Fibroblast of lung (primary cell): ENCODE measurements around the gene UMAD1. TPM values are rescaled to one million over a fixed set of nuclear protein-coding genes. Genes with fewer than 3 reads are reported as not detected.

Source experiments
- DNase-seq, 2 donors: peaks; one replicate each; pipeline versions ENCODE4 v3.0.0 to v3.0.0-alpha.2; 2010; ENCODE audit warnings: low read depth in 2 of 2
- H2AFZ ChIP-seq: 2 replicates; pipeline ENCODE4 v1.5.1; 2012; ENCODE audit warnings: low read length, control low read depth, inconsistent platforms
- H3K27ac ChIP-seq: 2 replicates; pipeline ENCODE4 v1.5.1; 2011; ENCODE audit warnings: low read length, control low read depth; ENCODE audit not compliant: insufficient read depth
- H3K27me3 ChIP-seq: 2 replicates; pipeline ENCODE4 v1.5.1; 2011; ENCODE audit warnings: mild to moderate bottlenecking, low read length; ENCODE audit not compliant: control insufficient read depth, insufficient read depth
- H3K36me3 ChIP-seq: 2 replicates; pipeline ENCODE4 v1.5.1; 2011; ENCODE audit warnings: low read length; ENCODE audit not compliant: control insufficient read depth, insufficient read depth
- H3K4me1 ChIP-seq: 2 replicates; pipeline ENCODE4 v1.5.1; 2011; ENCODE audit warnings: low read length; ENCODE audit not compliant: control insufficient read depth, insufficient read depth; ENCODE audit errors: extremely low read depth
- H3K4me2 ChIP-seq: 2 replicates; pipeline ENCODE4 v1.5.1; 2011; ENCODE audit warnings: low read length, control low read depth; ENCODE audit not compliant: insufficient read depth; ENCODE audit errors: extremely low read depth
- H3K4me3 ChIP-seq, 4 experiments: fragments of 200-600 bp in 1 of 4; sonication (generic) in 1 of 4; replicated peaks in 1 of 4; 2 replicates each; pipeline ENCODE4 v1.5.1; 2011 to 2016; ENCODE audit warnings: low read length in 4 of 4, low read depth in 3 of 4, mild to moderate bottlenecking in 3 of 4, control low read depth in 2 of 4, inconsistent platforms in 1 of 4, mixed read lengths in 1 of 4; ENCODE audit not compliant: insufficient read depth in 1 of 4; ENCODE audit errors: control extremely low read depth in 1 of 4
- H3K79me2 ChIP-seq: 2 replicates; pipeline ENCODE4 v1.5.1; 2012; ENCODE audit warnings: mild to moderate bottlenecking, low read length, inconsistent platforms; ENCODE audit not compliant: control insufficient read depth, insufficient read depth
- H3K9ac ChIP-seq: 2 replicates; pipeline ENCODE4 v1.5.1; 2011; ENCODE audit warnings: mild to moderate bottlenecking, low read length, control low read depth; ENCODE audit not compliant: insufficient read depth
- H3K9me3 ChIP-seq: 2 replicates; pipeline ENCODE4 v1.5.1; 2012; ENCODE audit warnings: low read depth, low read length; ENCODE audit not compliant: control insufficient read depth, insufficient read depth
- H4K20me1 ChIP-seq: 2 replicates; pipeline ENCODE4 v1.5.1; 2011; ENCODE audit warnings: low read length; ENCODE audit not compliant: control insufficient read depth, insufficient read depth; ENCODE audit errors: extremely low read depth
- EZH2 ChIP-seq: IDR thresholded peaks from 2 replicates; pipeline ENCODE4 v1.5.1; 2012; ENCODE audit warnings: low read length, control low read depth, mild to moderate bottlenecking; ENCODE audit errors: missing control alignments
- polyA plus RNA-seq, 2 donors: library from polyadenylated mRNA; depleted of rRNA in 1 of 2; stranded (reverse) in 1 of 2; unstranded in 1 of 2; fragments of >200 nt; gene quantifications; 2 replicates each; pipeline ENCODE4 v1.2.1, GENCODE V29; 2011 to 2012; ENCODE audit warnings: missing spikeins in 1 of 2
- total RNA-seq: library from RNA; depleted of rRNA; stranded (reverse); fragments of >200 nt; gene quantifications from 2 replicates; pipeline ENCODE4 v1.2.1, GENCODE V29; 2014
- TF ChIP-seq, protein P1 (sequence below), 2 donors: IDR thresholded peaks in 1 of 2; conservative IDR thresholded peaks in 1 of 2; 1 replicate in 1 of 2; 2 replicates in 1 of 2; pipeline ENCODE4 v1.5.1; 2011 to 2012; ENCODE audit warnings: low read length in 2 of 2, control low read depth in 1 of 2, inconsistent platforms in 1 of 2, low read depth in 1 of 2, mild to moderate bottlenecking in 1 of 2

UMAD1 gene
- total and polyA plus RNA-seq, 2 donors (not counting 1 experiment from before 2014, with no cell fraction given) = 12.4 to 19.8 TPM

DNA sequence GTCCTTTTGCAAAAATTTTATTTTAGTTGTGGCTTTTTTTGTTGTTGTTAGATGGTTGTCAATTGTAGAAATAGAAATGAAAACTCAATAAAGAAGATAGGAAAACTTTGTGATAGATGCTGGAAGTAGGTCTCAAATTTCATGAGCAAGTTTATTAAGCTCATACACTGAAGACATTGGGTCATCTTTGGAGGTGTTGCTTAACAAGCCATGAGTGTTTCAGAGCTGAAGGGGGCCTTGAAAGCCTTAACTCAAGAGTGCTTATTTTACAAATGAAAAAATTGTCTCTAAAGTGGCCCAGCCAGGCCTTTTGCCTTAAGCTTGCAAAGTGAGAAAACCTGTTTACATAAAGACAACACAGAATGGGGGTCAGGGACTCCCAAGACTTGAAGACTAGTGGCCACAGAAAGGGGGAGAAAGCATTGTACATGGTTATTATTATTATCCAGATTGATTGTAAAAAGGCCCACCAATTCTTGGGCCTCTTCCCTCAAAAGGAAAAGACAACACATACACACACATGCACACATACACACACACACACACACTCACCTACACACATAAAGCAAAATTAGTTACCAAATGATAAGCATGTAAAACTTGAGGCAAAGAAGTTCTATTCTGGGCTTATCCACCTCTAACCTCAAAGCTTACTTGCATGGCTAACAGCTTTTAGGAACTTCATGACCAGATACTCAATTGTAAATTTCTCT lies 278.3 kb downstream of the UMAD1 start:
- Histone ChIP-seq H3K27me3 (no peaks in the 10 kb centered on the region), H3K27ac (no peak overlapping the region), H3K4me2 (no peak overlapping the region), H3K79me2 (no peaks in the 10 kb centered on the region), H3K9me3 (no peaks in the 10 kb centered on the region), H3K36me3 (no peaks in the 10 kb centered on the region), H4K20me1 (no peaks in the 10 kb centered on the region), H3K9ac (no peak overlapping the region), H2AFZ (no peak overlapping the region), H3K4me1 (no peaks in the 10 kb centered on the region), H3K4me3 (no peak overlapping the region)
- peak in 1 of 2 donors; percentile 31 for DNase-seq
- no peak for TF ChIP-seq EZH2
- TF ChIP-seq, protein P1, sequence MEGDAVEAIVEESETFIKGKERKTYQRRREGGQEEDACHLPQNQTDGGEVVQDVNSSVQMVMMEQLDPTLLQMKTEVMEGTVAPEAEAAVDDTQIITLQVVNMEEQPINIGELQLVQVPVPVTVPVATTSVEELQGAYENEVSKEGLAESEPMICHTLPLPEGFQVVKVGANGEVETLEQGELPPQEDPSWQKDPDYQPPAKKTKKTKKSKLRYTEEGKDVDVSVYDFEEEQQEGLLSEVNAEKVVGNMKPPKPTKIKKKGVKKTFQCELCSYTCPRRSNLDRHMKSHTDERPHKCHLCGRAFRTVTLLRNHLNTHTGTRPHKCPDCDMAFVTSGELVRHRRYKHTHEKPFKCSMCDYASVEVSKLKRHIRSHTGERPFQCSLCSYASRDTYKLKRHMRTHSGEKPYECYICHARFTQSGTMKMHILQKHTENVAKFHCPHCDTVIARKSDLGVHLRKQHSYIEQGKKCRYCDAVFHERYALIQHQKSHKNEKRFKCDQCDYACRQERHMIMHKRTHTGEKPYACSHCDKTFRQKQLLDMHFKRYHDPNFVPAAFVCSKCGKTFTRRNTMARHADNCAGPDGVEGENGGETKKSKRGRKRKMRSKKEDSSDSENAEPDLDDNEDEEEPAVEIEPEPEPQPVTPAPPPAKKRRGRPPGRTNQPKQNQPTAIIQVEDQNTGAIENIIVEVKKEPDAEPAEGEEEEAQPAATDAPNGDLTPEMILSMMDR (conservative IDR thresholded peaks at IDR 0.05 in 1 of 2, IDR thresholded peaks at IDR 0.05 in 1 of 2; ENCODE audit: low read depth in 1 of 2, low read length in 2 of 2) = no peak

DNA sequence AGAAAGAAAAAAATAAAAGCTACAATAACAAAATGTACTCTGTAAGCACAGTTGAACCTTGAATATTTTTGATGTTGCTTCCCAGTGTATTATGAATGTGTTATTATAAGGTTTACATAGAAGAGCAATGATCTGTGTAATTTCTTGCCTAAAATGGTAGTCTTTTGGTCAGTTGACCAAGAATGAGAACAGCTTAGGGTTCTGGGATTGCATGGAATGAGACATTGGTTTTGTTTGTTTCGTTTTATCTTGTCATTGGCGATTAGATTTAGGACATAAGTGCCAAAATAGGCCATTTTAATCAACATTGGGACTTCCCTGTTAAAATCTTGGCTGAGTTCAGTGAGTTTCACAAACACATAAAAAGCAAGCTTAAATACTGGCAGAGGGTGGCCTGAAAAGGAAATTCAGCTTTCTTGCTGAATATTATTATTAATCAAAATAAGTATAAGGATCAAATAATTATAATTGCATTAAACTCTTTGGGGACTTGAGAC lies 278.9 kb downstream of the UMAD1 start:
- no peaks in the 10 kb centered on the region for H3K79me2 ChIP-seq
- no peak for TF ChIP-seq EZH2
- TF ChIP-seq, protein P1 (conservative IDR thresholded peaks at IDR 0.05 in 1 of 2, IDR thresholded peaks at IDR 0.05 in 1 of 2; ENCODE audit: low read depth in 1 of 2, low read length in 2 of 2) = no peak
- H3K36me3 ChIP-seq = no peaks in the 10 kb centered on the region
- H3K9me3 ChIP-seq = no peaks in the 10 kb centered on the region
- H3K27me3 ChIP-seq = no peaks in the 10 kb centered on the region
- H3K4me1 ChIP-seq = no peaks in the 10 kb centered on the region
- H3K4me2 ChIP-seq = no peak overlapping the region
- no peak overlapping the region for H3K9ac ChIP-seq
- H3K27ac ChIP-seq = no peak overlapping the region
- H4K20me1 ChIP-seq = no peaks in the 10 kb centered on the region
- no peak overlapping the region for H3K4me3 ChIP-seq
- no peak overlapping the region for H2AFZ ChIP-seq
- DNase-seq = no peak

DNA sequence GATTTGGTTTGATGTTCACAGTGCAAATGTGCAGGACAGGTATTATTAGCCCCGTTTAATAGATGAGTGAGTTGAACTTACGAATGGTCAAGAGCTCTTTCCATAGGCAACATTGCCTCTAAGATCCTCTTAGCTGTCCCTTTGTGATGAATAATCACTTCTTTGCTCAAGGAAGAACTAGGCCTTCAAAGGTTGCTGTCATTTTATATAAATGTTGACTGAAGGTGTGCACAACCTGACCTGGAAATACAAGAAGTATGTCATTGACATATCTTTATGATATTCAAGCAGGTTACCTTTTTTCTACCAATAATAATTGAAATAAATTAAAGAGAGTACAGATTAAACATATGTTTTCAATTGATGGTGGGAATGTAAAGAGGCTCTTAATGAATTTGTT lies 279.5 kb downstream of the UMAD1 start:
- TF ChIP-seq, protein P1 (conservative IDR thresholded peaks at IDR 0.05 in 1 of 2, IDR thresholded peaks at IDR 0.05 in 1 of 2; ENCODE audit: low read depth in 1 of 2, low read length in 2 of 2) = no peak
- TF ChIP-seq EZH2 = no peak

More for the DNA sequence above, 279.5 kb downstream of the UMAD1 start:
- H3K27me3 ChIP-seq = no peaks in the 10 kb centered on the region
- no peaks in the 10 kb centered on the region for H3K36me3 ChIP-seq
- DNase-seq = no peak
- no peak overlapping the region for H3K4me2 ChIP-seq
- H3K9me3 ChIP-seq = no peaks in the 10 kb centered on the region
- no peaks in the 10 kb centered on the region for H4K20me1 ChIP-seq
- no peak overlapping the region for H3K27ac ChIP-seq
- no peak overlapping the region for H2AFZ ChIP-seq
- H3K4me1 ChIP-seq = no peaks in the 10 kb centered on the region
- no peaks in the 10 kb centered on the region for H3K79me2 ChIP-seq
- H3K4me3 ChIP-seq = no peak overlapping the region
- no peak overlapping the region for H3K9ac ChIP-seq
